BJ (cell line): ENCODE results near the gene P2RX3. TPM values are rescaled to one million over a fixed set of nuclear protein-coding genes. Genes with fewer than 3 reads are reported as not detected.

Experiments used
- CTCF ChIA-PET: fragments of 350-600 bp; formaldehyde crosslinking; extraction: SDS; loops from one replicate; lab custom pipeline; 2021; ENCODE audit warnings: antibody characterized with exemption, inconsistent platforms; lab: Yijun Ruan, JAX
- POLR2A ChIA-PET: fragments of 300-600 bp; sonication (Branson Sonifier 250); formaldehyde crosslinking; extraction: SDS; loops from one replicate; lab custom pipeline; 2021; ENCODE audit warnings: antibody characterized with exemption; lab: Charles Lee
- DNase-seq: peaks from one replicate; pipeline ENCODE4 v3.0.0-alpha.2; 2011; ENCODE audit warnings: low read depth
- H3K27me3 ChIP-seq: 2 replicates; pipeline ENCODE4 v1.6.0; 2011; ENCODE audit warnings: low read length; ENCODE audit not compliant: control insufficient read depth, insufficient read depth
- H3K36me3 ChIP-seq: 2 replicates; pipeline ENCODE4 v1.5.1; 2011; ENCODE audit warnings: low read length; ENCODE audit not compliant: control insufficient read depth, insufficient read depth
- H3K4me3 ChIP-seq: 2 replicates; pipeline ENCODE4 v1.5.1; 2011; ENCODE audit warnings: low read depth, mild to moderate bottlenecking, control low read depth, low read length
- CTCF ChIP-seq: IDR thresholded peaks from 2 replicates; pipeline ENCODE4 v1.5.1; 2011; ENCODE audit warnings: low read depth, mild to moderate bottlenecking, control low read depth, inconsistent platforms, low read length, moderate library complexity; ENCODE audit not compliant: insufficient read depth
- polyA plus RNA-seq: library from polyadenylated mRNA; depleted of rRNA; stranded (reverse); fragments of >200 nt; gene quantifications from 2 replicates; pipeline ENCODE4 v1.2.3, GENCODE V29; 2011

The P2RX3 gene
- polyA plus RNA-seq, 1 experiment = not detected

GRCh38 chr11:57408771-57409170, 70.6 kb downstream of the P2RX3 start:
- CTCF ChIA-PET = interaction anchor here (1.3 kb wide), 1 partner anchor 25 kb away, joined by 3 read pairs; no protein-coding TSS in a partner anchor
- DNase-seq = no peak
- H3K4me3 ChIP-seq = no peak overlapping the region
- TF ChIP-seq CTCF = no peak
- peaks cover 6% of the 10 kb centered on the region for H3K36me3 ChIP-seq
- POLR2A ChIA-PET = no interaction called here
- no peaks in the 10 kb centered on the region for H3K27me3 ChIP-seq

- no peak for TF ChIP-seq CTCF
- no peak for DNase-seq
- no peaks in the 10 kb centered on the region for H3K27me3 ChIP-seq
- ChIA-PET POLR2A (no interaction called here), CTCF (interaction anchor here (1.3 kb wide), 1 partner anchor 25 kb away, joined by 3 read pairs; no protein-coding TSS in a partner anchor)
- no peak overlapping the region for H3K4me3 ChIP-seq
- peaks cover 6% of the 10 kb centered on the region for H3K36me3 ChIP-seq
Measured at GRCh38 chr11:57409321-57410100, 71.4 kb downstream of the P2RX3 start.

DNA sequence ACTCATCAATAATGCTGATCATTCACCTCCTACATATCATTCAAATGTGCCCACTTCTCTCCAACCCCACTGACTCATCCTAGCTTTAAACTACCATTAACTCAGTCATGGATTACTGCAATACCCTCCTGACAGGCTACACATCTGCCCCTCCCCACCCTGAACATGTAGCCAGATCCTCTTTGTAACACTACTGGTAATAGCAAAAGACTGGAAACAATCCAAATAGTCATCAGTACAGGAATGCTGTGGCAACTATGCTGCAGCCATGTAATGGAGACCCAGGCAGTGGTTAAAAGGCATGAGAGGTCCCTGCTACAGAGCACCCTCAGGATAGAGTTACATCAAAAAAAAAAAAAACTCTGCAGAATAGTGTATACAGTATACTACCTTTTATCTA, 72.1 kb downstream of the P2RX3 start:
- DNase-seq = no peak
- no peak overlapping the region for H3K4me3 ChIP-seq
- no peaks in the 10 kb centered on the region for H3K27me3 ChIP-seq
- no peak for TF ChIP-seq CTCF
- ChIA-PET CTCF (no interaction called here), POLR2A (no interaction called here)
- H3K36me3 ChIP-seq = peaks cover 10% of the 10 kb centered on the region

- POLR2A ChIA-PET = no interaction called here
- Histone ChIP-seq H3K36me3 (peaks cover 13% of the 10 kb centered on the region), H3K27me3 (no peaks in the 10 kb centered on the region), H3K4me3 (no peak overlapping the region)
- no peak for DNase-seq
- TF ChIP-seq CTCF = no peak
- CTCF ChIA-PET = no interaction called here
Measured at GRCh38 chr11:57413681-57414080, 75.5 kb downstream of the P2RX3 start.

- no peak for DNase-seq
- POLR2A ChIA-PET = no interaction called here
- no peak for TF ChIP-seq CTCF
Measured at GRCh38 chr11:57414612-57415212, 76.6 kb downstream of the P2RX3 start.

More at GRCh38 chr11:57414612-57415212, 76.6 kb downstream of the P2RX3 start:
- no peak overlapping the region for H3K4me3 ChIP-seq
- H3K27me3 ChIP-seq = no peaks in the 10 kb centered on the region
- CTCF ChIA-PET = no interaction called here
- H3K36me3 ChIP-seq = peaks cover 7% of the 10 kb centered on the region
